HG02571 (cell line): Measurements from ENCODE around the gene ZNF148.

Experiments used
- ATAC-seq: cut with Tn5 transposase; IDR thresholded peaks from one replicate; pipeline ENCODE4 v1.9.1; 2021; ENCODE audit warnings: mild to moderate bottlenecking, moderate library complexity; ENCODE audit not compliant: unreplicated experiment

ZNF148 gene

GRCh38 chr3:125289429-125289981, 85.6 kb downstream of the ZNF148 start:
- ATAC-seq: no peak

DNA sequence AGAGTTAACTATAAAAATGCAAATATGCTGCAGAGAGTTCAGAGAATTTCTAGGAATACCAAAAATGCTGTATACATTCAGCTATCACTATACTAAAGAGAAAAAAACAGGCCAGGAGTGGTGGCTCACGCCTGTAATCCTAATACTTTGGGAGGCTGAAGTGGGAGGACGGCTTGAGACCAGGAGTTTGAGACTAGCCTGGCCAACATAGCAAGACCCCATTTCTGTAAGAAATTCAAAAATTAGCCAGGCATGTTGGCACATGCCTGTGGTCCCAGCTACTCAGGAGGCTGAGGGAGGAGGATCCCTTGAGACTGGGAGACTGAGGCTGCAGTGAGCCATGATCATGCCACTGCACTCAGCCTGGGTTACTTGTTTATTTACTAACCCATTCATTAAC, 87.9 kb downstream of the ZNF148 start:
- ATAC-seq: no peak

- ATAC-seq: no peak
Observed at GRCh38 chr3:125281381-125281780, 93.7 kb downstream of the ZNF148 start.

DNA sequence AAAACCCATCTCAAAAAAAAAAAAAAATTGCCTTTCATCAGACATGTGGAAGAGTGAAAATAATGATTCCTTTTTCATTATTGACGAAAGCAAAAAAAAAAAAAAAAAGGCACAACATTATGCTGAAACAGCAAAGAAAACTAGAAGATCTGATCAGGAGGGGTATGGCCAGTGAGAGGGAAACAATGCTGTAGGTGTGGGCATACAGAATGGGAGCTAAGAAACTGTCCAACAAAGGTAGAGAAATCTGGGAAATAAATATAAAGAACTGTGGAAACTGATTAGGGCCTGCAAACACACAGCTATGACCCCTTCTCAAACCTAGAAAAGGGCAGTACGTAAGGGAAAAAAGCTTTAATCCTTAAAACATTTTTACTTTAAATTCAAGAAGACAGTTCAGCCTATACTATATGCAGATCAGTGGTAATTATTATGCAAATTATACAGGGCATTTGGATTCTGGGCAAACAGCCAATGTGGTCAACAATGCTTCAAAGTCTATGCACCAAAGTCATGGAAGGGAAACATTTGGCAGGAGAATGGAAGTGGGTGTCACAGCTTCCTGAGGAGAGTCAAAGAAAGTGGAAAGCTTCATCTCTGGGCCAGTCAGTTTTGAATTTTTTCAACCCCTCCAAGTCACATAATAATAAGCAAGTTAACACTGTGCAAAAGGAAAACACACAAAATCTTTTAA, 94.3 kb downstream of the ZNF148 start:
- ATAC-seq: no peak

- no peak for ATAC-seq
Observed at GRCh38 chr3:125278155-125278554, 97.0 kb downstream of the ZNF148 start.

- ATAC-seq: no peak
Observed at GRCh38 chr3:125271127-125271526, 104.0 kb downstream of the ZNF148 start.

DNA sequence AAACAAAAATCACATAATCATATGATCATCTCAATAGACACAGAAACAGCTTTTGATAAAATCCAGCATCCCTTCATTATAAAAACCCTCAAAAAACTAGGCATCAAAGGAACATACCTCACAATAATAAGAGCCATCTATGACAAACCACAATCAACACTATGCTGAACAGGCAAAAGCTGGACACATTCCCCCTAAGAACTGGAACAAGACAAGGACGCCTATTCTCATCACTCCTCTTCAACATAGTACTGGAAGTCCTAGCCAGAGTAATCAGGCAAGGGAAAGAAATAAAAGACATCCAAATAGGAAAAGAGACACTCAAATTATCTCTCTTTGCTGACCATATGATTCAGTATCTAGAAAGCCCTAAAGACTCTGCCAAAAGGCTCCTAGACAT, 107.7 kb downstream of the ZNF148 start:
- ATAC-seq: no peak

- no peak for ATAC-seq
Observed at GRCh38 chr3:125266971-125267370, 108.2 kb downstream of the ZNF148 start.

GRCh38 chr3:125262161-125262560, 113.0 kb downstream of the ZNF148 start:
- ATAC-seq: no peak

GRCh38 chr3:125261031-125261430, 114.1 kb downstream of the ZNF148 start:
- no peak for ATAC-seq

DNA sequence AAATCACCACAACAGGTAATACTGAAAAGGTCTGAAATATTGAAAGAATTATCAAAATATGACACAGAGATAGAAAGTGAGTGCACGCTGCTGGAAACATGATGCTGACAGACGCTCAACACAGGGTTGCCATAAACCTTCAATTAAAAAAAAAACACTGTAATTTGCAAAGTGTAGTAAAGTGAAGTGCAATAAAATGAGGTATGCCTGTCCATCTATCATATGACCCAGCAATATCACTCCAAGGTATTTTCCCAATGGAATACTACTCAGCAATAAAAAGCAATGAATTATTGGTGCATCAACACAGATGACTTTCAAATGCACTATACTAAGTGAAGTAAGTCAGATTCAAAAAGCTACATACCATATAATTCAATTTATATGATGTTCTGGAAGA, 115.0 kb downstream of the ZNF148 start:
- ATAC-seq: no peak

- ATAC-seq: no peak
Observed at GRCh38 chr3:125257536-125257935, 117.6 kb downstream of the ZNF148 start.

- ATAC-seq: no peak
Observed at GRCh38 chr3:125256675-125257074, 118.5 kb downstream of the ZNF148 start.

GRCh38 chr3:125250973-125251372, 124.2 kb downstream of the ZNF148 start:
- ATAC-seq: no peak

DNA sequence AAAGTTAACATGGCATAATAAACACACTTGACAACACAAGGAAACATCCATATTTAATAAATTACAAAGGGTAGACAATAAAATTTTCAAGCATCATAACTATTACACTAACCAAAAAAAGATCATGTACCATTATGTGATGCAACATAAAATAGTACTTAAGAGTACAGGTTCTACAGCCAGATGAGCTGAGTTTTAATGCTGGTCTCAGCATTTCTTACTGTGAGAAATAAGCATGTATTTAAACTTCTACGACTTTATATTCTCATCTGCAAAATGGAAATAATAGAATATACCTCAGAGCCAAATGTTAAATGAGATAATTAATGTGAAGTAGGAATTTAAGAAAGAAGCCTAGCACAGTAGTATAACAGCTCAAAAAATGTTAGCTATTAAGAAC, 128.9 kb downstream of the ZNF148 start:
- ATAC-seq: no peak

DNA sequence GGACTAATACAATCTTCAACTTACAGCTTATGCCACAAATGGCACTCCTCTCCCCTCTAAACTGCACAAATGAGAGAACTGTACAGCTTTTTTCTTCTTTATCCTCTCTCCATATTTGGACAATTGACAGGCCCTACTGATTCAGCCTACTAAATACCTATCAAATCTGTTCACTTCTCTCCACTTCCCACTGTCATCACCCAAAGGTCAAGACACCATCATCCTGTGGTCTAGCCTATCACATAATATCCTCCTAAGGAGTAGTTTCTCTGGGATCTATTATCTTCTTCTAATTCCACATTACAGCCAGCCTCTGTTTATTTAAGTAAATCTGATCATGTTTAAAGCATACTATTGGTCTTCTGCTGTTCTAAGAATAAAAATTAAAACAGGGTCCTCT, 129.6 kb downstream of the ZNF148 start:
- no peak for ATAC-seq

- ATAC-seq: no peak
Observed at GRCh38 chr3:125240496-125240895, 134.6 kb downstream of the ZNF148 start.

DNA sequence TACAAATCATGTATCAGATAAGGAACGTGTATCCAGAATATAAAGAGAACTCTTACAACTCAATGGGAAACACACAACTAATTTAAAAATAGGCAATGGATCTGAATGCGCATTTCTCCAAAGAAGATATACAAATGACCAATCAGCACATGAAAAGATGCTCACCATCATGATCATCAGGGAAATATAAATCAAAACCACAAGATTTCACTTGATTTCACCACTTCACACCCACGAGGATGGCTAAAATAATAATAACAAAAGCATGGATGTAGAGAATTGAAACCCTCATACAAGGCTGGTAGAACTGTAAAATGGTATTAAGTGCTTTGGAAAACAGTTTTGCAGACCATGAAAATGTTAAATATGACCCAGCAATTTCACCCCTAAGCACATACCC, 135.9 kb downstream of the ZNF148 start:
- ATAC-seq: no peak

DNA sequence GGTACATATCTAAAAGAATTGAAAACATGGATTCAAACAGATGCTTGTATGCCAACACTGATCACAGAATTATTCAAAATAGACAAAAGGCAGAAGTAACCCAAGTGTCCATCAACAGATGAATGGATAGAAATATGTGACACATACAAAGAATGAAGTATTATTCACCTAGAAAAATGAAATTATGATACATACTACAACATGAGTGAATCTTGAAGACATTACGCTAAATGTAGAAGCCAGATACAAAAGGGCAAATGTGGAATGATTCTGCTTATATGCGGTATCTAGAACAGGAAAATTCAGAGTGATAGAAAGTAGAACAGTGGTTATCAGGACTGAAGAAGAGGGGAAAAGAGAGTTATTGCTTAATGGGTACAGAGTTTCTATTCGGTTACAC, 136.4 kb downstream of the ZNF148 start:
- no peak for ATAC-seq

DNA sequence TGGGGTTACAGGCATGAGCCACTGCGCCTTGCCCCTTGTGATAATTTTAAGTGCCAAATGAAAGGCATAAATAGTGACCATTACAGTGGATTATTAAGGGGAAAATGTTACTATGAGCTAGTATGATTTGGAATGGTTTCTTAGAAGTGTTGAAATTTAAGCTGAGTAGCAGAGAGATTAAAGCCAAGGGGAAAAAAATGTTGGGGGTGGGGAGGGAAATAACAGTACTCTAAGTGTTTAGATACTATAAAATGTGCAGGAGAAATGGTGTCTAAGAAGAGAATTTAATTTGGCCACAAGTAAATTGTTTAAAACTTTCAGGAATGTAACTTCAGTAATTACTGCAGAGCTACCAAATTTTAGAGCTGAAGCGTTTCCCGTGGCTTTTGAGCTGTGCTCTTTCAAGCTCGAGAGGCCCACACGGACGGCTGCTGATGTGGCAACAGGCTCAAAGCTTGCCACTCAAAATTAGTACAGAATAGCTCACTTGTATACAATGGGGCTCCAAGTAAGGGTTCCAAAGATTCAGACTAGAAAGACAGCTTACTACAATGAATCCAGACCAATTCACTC, 138.7 kb downstream of the ZNF148 start:
- no peak for ATAC-seq

- no peak for ATAC-seq
Observed at GRCh38 chr3:125234831-125235230, 140.3 kb downstream of the ZNF148 start.

DNA sequence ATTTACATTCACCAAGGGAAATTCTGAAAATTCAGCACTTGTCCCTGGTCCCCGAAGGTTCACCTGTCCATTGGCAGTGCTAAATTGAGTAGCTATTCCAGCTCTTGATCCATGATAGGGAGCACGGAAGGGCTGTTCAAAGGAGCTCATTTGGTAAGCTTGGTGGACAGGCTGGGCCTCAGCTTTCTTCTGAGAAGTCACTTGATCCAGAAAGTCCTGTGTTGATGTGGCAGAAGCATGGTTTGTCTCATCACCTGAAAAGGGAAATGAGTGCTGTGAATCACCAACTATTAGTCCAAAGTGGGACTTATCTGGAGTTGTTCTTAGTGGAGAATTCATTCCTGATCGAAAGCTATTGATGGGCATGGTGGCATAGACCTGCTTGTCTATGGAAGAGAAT, 142.7 kb downstream of the ZNF148 start:
- no peak for ATAC-seq

- ATAC-seq: no peak
Observed at GRCh38 chr3:125231895-125232294, 143.2 kb downstream of the ZNF148 start.
